ENCODE measurements around the gene ZNF222. TPM values are rescaled to one million over a fixed set of nuclear protein-coding genes. Genes with fewer than 3 reads are reported as not detected.

The ZNF222 gene
- total RNA-seq, 2 donors from 2014 or later: 3.5 to 4.1 TPM

- intact Hi-C loops (cut with DNase I): loop anchor here in 1 of 2 donors (10.0 kb wide), 1 partner anchor 64 kb away; the partner anchor contains the start of gene ZNF225
- no peak for DNase-seq (ENCODE audit: low spot score)
Measured at GRCh38 chr19:44050740-44051649, 25.8 kb downstream of the ZNF222 start.

GRCh38 chr19:44051650-44052402, 26.6 kb downstream of the ZNF222 start, which contains the start of gene ZNF223:
Gene ZNF223 (plus strand): TSS chr19:44052036. CDS start chr19:44055177, 3,141 bp downstream.
- intact Hi-C loops (cut with DNase I): loop anchor here in 1 of 2 donors (10.0 kb wide), 1 partner anchor 63 kb away; the partner anchor contains the start of gene ZNF225
- peak; percentile 98 for DNase-seq (ENCODE audit: low spot score)

DNA sequence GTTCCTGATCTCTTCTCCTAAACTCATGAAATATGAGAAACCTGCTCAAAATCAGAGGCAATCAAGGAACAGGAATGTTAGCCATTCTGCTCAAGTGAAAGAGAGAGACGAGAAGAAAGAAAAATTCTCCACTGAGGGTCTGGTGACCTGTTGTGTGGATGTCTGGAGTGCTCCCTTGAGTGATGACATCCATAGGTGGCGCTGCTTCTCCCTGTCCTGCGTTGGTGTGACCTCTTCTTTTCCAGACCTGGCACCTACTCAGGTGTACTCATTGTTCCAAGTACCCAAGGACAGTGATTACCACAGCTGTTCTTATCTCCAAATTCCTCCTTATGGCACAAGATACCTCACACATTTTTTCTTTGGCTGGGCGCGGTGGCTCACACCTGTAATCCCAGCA, 30.7 kb downstream of the ZNF222 start:
- intact Hi-C loops (cut with DNase I): loop anchor here in 1 of 2 donors (10.0 kb wide), 1 partner anchor 59 kb away; the partner anchor contains the start of gene ZNF225

DNA sequence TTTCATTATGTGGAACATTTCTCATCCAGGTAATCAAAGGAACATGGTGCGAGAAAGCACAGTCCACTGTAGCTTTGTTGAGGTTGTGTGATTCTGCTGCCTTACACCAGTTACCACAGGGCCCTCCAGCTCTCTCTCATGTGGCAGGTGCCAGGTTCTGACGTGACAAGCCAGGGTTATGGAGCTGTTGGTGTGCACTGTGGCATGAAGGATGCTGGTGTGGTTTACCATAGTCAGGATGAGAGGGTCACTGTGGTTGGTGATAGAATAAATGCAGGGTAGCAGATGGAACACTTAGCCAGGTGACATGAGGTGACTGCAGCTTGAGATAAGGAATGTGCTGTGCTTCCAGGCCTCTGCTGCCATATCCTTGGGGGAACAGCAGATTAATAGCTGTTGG, 34.0 kb downstream of the ZNF222 start:
- intact Hi-C loops (cut with DNase I): loop anchor here in 1 of 2 donors (10.0 kb wide), 1 partner anchor 56 kb away; the partner anchor contains the start of gene ZNF225
- no peak for DNase-seq (ENCODE audit: low spot score)

More for the DNA sequence above, 30.7 kb downstream of the ZNF222 start:
- no peak for DNase-seq (ENCODE audit: low spot score)

GRCh38 chr19:44061038-44061437, 35.9 kb downstream of the ZNF222 start:
- intact Hi-C loops (cut with DNase I): no loop called here
- DNase-seq (ENCODE audit: low spot score): no peak

- intact Hi-C loops (cut with DNase I): no loop called here
- no peak for DNase-seq (ENCODE audit: low spot score)
Measured at GRCh38 chr19:44066305-44066704, 41.1 kb downstream of the ZNF222 start.

DNA sequence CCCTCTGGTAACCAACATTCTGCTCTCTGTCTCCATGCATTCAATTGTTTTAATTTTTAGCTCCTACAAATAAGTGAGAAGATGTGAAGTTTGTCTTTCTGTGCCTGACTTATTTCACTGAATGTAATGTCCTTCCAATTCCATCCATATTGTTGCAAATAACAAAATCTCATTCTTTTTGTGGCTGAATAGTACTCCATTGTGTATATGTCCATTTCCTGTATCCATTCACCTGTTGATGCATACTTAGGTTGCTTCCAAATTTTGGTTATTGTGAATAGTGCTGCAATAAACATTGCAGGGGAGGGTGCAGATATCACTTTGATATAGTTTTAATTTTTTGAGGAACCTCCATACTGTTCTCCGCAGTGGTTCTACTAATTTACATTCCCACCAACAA, 44.2 kb downstream of the ZNF222 start:
- no peak for DNase-seq (ENCODE audit: low spot score)
- intact Hi-C loops (cut with DNase I): no loop called here

- DNase-seq (ENCODE audit: low spot score): peak; percentile 88
Measured at GRCh38 chr19:44071824-44072542, 46.8 kb downstream of the ZNF222 start, which contains the start of gene ZNF284. Gene ZNF284 (plus strand): TSS chr19:44072159. CDS start chr19:44076390, 4,231 bp downstream.

DNA sequence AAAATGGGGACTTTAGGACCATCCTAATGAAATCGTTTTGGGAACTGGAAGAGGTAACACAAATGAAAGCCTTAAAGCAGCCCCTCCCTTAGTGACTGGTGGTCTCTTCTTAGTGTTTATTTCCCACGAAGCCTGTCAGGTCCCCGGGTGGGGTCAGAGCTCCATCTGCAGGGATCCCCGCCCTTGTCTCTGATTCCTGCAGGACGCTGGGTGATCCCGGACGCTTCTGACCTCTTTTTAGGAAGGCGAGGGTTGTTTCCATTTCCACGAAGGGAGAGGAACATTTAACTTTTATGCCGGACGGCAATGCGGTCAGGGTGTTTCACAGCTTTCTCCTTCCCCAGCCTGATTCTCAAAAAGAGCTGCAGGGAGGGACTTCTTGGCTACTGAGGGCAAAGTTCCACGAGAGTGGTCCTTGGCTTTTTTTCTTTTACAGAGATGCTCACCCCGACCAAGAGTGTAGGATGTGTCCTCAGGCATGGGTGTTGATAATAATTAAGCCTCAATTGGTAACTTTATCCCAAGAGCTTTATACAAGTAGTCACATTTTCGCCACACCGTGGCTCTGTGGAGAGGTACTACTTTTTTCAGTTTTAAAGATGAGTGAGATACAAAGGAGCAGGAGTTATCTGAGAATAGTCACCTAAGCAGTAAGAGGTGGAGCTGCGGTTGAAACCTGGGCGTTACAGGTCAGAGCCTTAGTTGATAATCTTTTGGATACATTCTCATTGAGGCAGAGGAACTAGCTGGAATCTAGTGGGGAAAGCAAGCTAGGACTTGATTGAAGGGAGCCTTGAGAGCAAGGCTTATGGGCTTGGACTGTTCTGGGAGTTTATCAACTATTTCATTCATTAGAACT, 47.6 kb downstream of the ZNF222 start:
- intact Hi-C loops (cut with DNase I): no loop called here

More at GRCh38 chr19:44071824-44072542, 46.8 kb downstream of the ZNF222 start, which contains the start of gene ZNF284:
- intact Hi-C loops (cut with DNase I): no loop called here

DNA sequence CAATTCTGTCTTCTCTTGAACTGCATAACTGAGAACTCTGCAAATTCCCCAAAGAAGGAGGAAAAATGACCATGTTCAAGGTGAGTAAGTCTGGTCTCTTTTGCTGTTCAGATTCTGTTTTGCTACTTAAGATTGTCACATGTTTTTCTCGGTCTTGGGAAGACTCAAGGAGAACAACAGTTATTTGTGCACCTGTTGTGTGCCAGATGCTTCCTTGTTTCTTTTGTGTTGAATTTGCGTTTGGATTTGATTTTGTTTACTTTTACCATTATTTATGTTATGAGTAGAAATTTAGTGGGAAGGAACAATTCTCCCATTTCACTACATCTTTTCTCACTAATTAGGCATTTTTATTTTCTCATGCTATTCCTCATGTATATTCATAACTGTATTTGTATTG, 51.1 kb downstream of the ZNF222 start:
- intact Hi-C loops (cut with DNase I): no loop called here

More for the DNA sequence above, 47.6 kb downstream of the ZNF222 start:
- no peak for DNase-seq (ENCODE audit: low spot score)

More for the DNA sequence above, 51.1 kb downstream of the ZNF222 start:
- DNase-seq (ENCODE audit: low spot score): no peak

Other genes starting within 250 kb of the ZNF222 start
- gene KCNN4, start 244.4 kb upstream of the ZNF222 start, total RNA-seq: 1 to 10 TPM; 4.0 to 5.8 TPM
- 1 to 10 TPM; 2.5 to 4.0 TPM for gene LYPD5, start 222.9 kb upstream of the ZNF222 start, total RNA-seq
- 1 to 10 TPM; 9.7 to 9.8 TPM for gene ZNF283, start 198.1 kb upstream of the ZNF222 start, total RNA-seq
- 1 to 10 TPM; 2.1 to 3.4 TPM for gene ZNF404, start 141.4 kb upstream of the ZNF222 start, total RNA-seq
- gene ZNF45, start 90.1 kb upstream of the ZNF222 start, total RNA-seq: 10 to 100 TPM; 11.5 to 14.4 TPM
- gene ZNF221, start 74.2 kb upstream of the ZNF222 start, total RNA-seq: 1 to 10 TPM; 4.4 to 7.4 TPM
- 1 to 10 TPM; 5.0 to 6.7 TPM for gene ZNF155, start 41.2 kb upstream of the ZNF222 start, total RNA-seq
- gene ZNF230, start 22.4 kb upstream of the ZNF222 start, total RNA-seq: 1 to 10 TPM; 3.6 to 3.9 TPM
- gene ZNF223, start 26.7 kb downstream of the ZNF222 start, total RNA-seq: 1 to 10 TPM; 2.8 to 3.7 TPM
- 1 to 10 TPM; 2.3 to 2.5 TPM for gene ZNF284, start 46.8 kb downstream of the ZNF222 start, total RNA-seq
- gene ZNF224, start 69.0 kb downstream of the ZNF222 start, total RNA-seq: 10 to 100 TPM; 16.4 to 21.0 TPM
- gene ZNF225, start 88.0 kb downstream of the ZNF222 start, total RNA-seq: 1 to 10 TPM; 3.5 to 6.0 TPM
- gene ZNF234, start 116.2 kb downstream of the ZNF222 start, total RNA-seq: 10 to 100 TPM in 1 of 2 donors, 1 to 10 TPM in 1; 9.4 to 10.0 TPM
- gene ZNF226, start 139.7 kb downstream of the ZNF222 start, total RNA-seq: 10 to 100 TPM; 15.8 to 19.8 TPM
- 10 to 100 TPM; 13.2 to 14.6 TPM for gene ZNF227, start 187.2 kb downstream of the ZNF222 start, total RNA-seq
- gene ZNF233, start 234.5 kb downstream of the ZNF222 start, total RNA-seq: under 1 TPM; 0.19 to 0.28 TPM

Data from posterior vena cava (tissue), 2 donors.